ENCODE data around the gene NAXE. TPM values are rescaled to one million over a fixed set of nuclear protein-coding genes. Genes with fewer than 3 reads are reported as not detected.

Gene NAXE
- total and polyA plus RNA-seq, 2 of the 13 experiments (the other 11 are each of a cell fraction or from before 2014, with no cell fraction given): 39.4 to 59.4 TPM

- TF ChIP-seq, protein P1, sequence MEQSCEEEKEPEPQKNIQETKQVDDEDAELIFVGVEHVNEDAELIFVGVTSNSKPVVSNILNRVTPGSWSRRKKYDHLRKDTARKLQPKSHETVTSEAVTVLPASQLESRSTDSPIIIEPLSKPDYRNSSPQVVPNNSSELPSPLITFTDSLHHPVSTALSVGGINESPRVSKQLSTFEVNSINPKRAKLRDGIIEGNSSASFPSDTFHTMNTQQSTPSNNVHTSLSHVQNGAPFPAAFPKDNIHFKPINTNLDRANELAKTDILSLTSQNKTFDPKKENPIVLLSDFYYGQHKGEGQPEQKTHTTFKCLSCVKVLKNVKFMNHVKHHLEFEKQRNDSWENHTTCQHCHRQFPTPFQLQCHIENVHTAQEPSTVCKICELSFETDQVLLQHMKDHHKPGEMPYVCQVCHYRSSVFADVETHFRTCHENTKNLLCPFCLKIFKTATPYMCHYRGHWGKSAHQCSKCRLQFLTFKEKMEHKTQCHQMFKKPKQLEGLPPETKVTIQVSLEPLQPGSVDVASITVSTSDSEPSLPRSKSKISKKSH (CRISPR knock-in tag; IDR thresholded peaks at IDR 0.05; ENCODE audit: borderline replicate concordance): 0 out of 2 replicates have a peak, but pooled peaks have one; percentile 50
- TF ChIP-seq PATZ1 (CRISPR knock-in tag; IDR thresholded peaks at IDR 0.05): peak; percentile 46; the same call in 1 of the 2 replicates
- TF ChIP-seq CHCHD3 (CRISPR knock-in tag; IDR thresholded peaks at IDR 0.05): no peak
- no peak for TF ChIP-seq RBAK (CRISPR knock-in tag; IDR thresholded peaks at IDR 0.05)
- TF ChIP-seq, protein P2, sequence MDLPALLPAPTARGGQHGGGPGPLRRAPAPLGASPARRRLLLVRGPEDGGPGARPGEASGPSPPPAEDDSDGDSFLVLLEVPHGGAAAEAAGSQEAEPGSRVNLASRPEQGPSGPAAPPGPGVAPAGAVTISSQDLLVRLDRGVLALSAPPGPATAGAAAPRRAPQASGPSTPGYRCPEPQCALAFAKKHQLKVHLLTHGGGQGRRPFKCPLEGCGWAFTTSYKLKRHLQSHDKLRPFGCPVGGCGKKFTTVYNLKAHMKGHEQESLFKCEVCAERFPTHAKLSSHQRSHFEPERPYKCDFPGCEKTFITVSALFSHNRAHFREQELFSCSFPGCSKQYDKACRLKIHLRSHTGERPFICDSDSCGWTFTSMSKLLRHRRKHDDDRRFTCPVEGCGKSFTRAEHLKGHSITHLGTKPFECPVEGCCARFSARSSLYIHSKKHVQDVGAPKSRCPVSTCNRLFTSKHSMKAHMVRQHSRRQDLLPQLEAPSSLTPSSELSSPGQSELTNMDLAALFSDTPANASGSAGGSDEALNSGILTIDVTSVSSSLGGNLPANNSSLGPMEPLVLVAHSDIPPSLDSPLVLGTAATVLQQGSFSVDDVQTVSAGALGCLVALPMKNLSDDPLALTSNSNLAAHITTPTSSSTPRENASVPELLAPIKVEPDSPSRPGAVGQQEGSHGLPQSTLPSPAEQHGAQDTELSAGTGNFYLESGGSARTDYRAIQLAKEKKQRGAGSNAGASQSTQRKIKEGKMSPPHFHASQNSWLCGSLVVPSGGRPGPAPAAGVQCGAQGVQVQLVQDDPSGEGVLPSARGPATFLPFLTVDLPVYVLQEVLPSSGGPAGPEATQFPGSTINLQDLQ (CRISPR knock-in tag; IDR thresholded peaks at IDR 0.05): no peak
- TF ChIP-seq HDAC1 (CRISPR knock-in tag; IDR thresholded peaks at IDR 0.05): peak; percentile 99
- 0 out of 2 replicates have a peak, but pooled peaks have one; percentile 57 for TF ChIP-seq ZNF225 (CRISPR knock-in tag; IDR thresholded peaks at IDR 0.05)
- TF ChIP-seq AFF4 (CRISPR knock-in tag; IDR thresholded peaks at IDR 0.05): no peak
- no peak for TF ChIP-seq MTA3 (CRISPR knock-in tag; IDR thresholded peaks at IDR 0.05)
- TF ChIP-seq ZZZ3 (CRISPR knock-in tag; IDR thresholded peaks at IDR 0.05; ENCODE audit: borderline replicate concordance): no peak
- peak; percentile 88; the same call in 1 of the 2 replicates for TF ChIP-seq BORCS8-MEF2B (CRISPR knock-in tag; IDR thresholded peaks at IDR 0.05)
- TF ChIP-seq KLF9 (CRISPR knock-in tag; IDR thresholded peaks at IDR 0.05; ENCODE audit: low read depth): no peak
- TF ChIP-seq MAFG (CRISPR knock-in tag; IDR thresholded peaks at IDR 0.05): no peak
- TF ChIP-seq DMAP1 (CRISPR knock-in tag; IDR thresholded peaks at IDR 0.05): 0 out of 2 replicates have a peak, but pooled peaks have one; percentile 35
- no peak for TF ChIP-seq ZNF224 (CRISPR knock-in tag; IDR thresholded peaks at IDR 0.05)
Measured at GRCh38 chr1:156571919-156572662, 19.5 kb upstream of the NAXE start, which contains the start of gene IQGAP3 (continued).

Data from HepG2 (cell line).